SJSA1 (cell line): ENCODE measurements around the gene HSPG2. TPM values are rescaled to one million over a fixed set of nuclear protein-coding genes. Genes with fewer than 3 reads are reported as not detected.

Source experiments
- DNase-seq, 2 experiments: peaks; one replicate each; pipeline ENCODE4 v3.0.0-alpha.2; 2015 to 2020; ENCODE audit warnings: low spot score in 2 of 2, low read depth in 1 of 2
- H3K27ac ChIP-seq: fragments of 250-450 bp; sonication (Bioruptor Pico); 2 replicates; pipeline ENCODE4 v1.5.1; 2020; ENCODE audit warnings: mild to moderate bottlenecking, moderate library complexity
- H3K27me3 ChIP-seq: fragments of 250-450 bp; sonication (Bioruptor Pico); replicated peaks from 2 replicates; pipeline ENCODE4 v1.5.1; 2020; ENCODE audit warnings: mild to moderate bottlenecking, moderate library complexity
- H3K36me3 ChIP-seq: fragments of 250-450 bp; sonication (Bioruptor Pico); 2 replicates; pipeline ENCODE4 v1.5.1; 2020; ENCODE audit warnings: mild to moderate bottlenecking
- H3K4me1 ChIP-seq: fragments of 250-450 bp; sonication (Bioruptor Pico); replicated peaks from 2 replicates; pipeline ENCODE4 v1.6.1; 2021; ENCODE audit warnings: mild to moderate bottlenecking
- H3K4me3 ChIP-seq: fragments of 250-450 bp; sonication (Bioruptor Pico); 2 replicates; pipeline ENCODE4 v1.5.1; 2020; ENCODE audit warnings: mild to moderate bottlenecking
- H3K9me3 ChIP-seq: fragments of 250-450 bp; sonication (Bioruptor Pico); replicated peaks from 2 replicates; pipeline ENCODE4 v1.5.1; 2020; ENCODE audit warnings: mild to moderate bottlenecking
- total RNA-seq: library from RNA; depleted of rRNA; stranded (reverse); fragments of >200 nt; shearing (Covaris generic); gene quantifications from 2 replicates; pipeline ENCODE4 v1.2.3, GENCODE V29; 2014

HSPG2 gene
- total RNA-seq, 1 experiment from 2014 or later, result 62.3 TPM

- Histone ChIP-seq H3K36me3 (peaks cover 84% of the 10 kb centered on the region), H3K27me3 (no peaks in the 10 kb centered on the region), H3K4me1 (no peaks in the 10 kb centered on the region), H3K4me3 (no peak overlapping the region), H3K27ac (no peak overlapping the region), H3K9me3 (no peaks in the 10 kb centered on the region)
- DNase-seq, result no peak
Measured at GRCh38 chr1:21852282-21853130, 84.6 kb downstream of the HSPG2 start.

- Histone ChIP-seq H3K9me3 (no peaks in the 10 kb centered on the region), H3K4me1 (no peaks in the 10 kb centered on the region), H3K36me3 (peaks cover 82% of the 10 kb centered on the region), H3K4me3 (no peak overlapping the region), H3K27ac (no peak overlapping the region), H3K27me3 (no peaks in the 10 kb centered on the region)
- DNase-seq, result no peak
Measured at GRCh38 chr1:21851430-21852250, 85.5 kb downstream of the HSPG2 start.

GRCh38 chr1:21849909-21850576, 87.1 kb downstream of the HSPG2 start:
- Histone ChIP-seq H3K9me3 (no peaks in the 10 kb centered on the region), H3K27me3 (no peaks in the 10 kb centered on the region), H3K36me3 (peaks cover 81% of the 10 kb centered on the region), H3K4me3 (no peak overlapping the region), H3K27ac (no peak overlapping the region), H3K4me1 (no peaks in the 10 kb centered on the region)
- no peak for DNase-seq

GRCh38 chr1:21848524-21849174, 88.5 kb downstream of the HSPG2 start:
- no peaks in the 10 kb centered on the region for H3K4me1 ChIP-seq
- no peak overlapping the region for H3K27ac ChIP-seq
- no peaks in the 10 kb centered on the region for H3K27me3 ChIP-seq
- no peak for DNase-seq
- H3K36me3 ChIP-seq, result peaks cover 80% of the 10 kb centered on the region
- no peaks in the 10 kb centered on the region for H3K9me3 ChIP-seq
- no peak overlapping the region for H3K4me3 ChIP-seq

- peaks cover 83% of the 10 kb centered on the region for H3K36me3 ChIP-seq
Measured at GRCh38 chr1:21847223-21848205, 89.6 kb downstream of the HSPG2 start.

GRCh38 chr1:21845646-21846641, 91.2 kb downstream of the HSPG2 start:
- no peak overlapping the region for H3K4me3 ChIP-seq
- H3K27ac ChIP-seq, result no peak overlapping the region
- H3K9me3 ChIP-seq, result no peaks in the 10 kb centered on the region
- DNase-seq, result no peak
- H3K27me3 ChIP-seq, result no peaks in the 10 kb centered on the region
- H3K36me3 ChIP-seq, result peaks cover 84% of the 10 kb centered on the region
- H3K4me1 ChIP-seq, result no peaks in the 10 kb centered on the region

More at GRCh38 chr1:21847223-21848205, 89.6 kb downstream of the HSPG2 start:
- DNase-seq, result no peak
- H3K4me1 ChIP-seq, result no peaks in the 10 kb centered on the region
- H3K27ac ChIP-seq, result no peak overlapping the region
- H3K27me3 ChIP-seq, result no peaks in the 10 kb centered on the region
- H3K9me3 ChIP-seq, result no peaks in the 10 kb centered on the region
- no peak overlapping the region for H3K4me3 ChIP-seq

GRCh38 chr1:21843996-21844395, 93.1 kb downstream of the HSPG2 start:
- H3K27me3 ChIP-seq, result no peaks in the 10 kb centered on the region
- H3K4me3 ChIP-seq, result no peak overlapping the region
- no peaks in the 10 kb centered on the region for H3K4me1 ChIP-seq
- DNase-seq, result no peak
- no peak overlapping the region for H3K27ac ChIP-seq
- H3K9me3 ChIP-seq, result no peaks in the 10 kb centered on the region
- peaks cover 91% of the 10 kb centered on the region for H3K36me3 ChIP-seq

GRCh38 chr1:21843208-21843607, 93.9 kb downstream of the HSPG2 start:
- Histone ChIP-seq H3K27me3 (no peaks in the 10 kb centered on the region), H3K4me1 (no peaks in the 10 kb centered on the region), H3K4me3 (no peak overlapping the region), H3K27ac (no peak overlapping the region), H3K9me3 (no peaks in the 10 kb centered on the region), H3K36me3 (peaks cover 91% of the 10 kb centered on the region)
- no peak for DNase-seq

- no peak for DNase-seq
- Histone ChIP-seq H3K27ac (no peak overlapping the region), H3K36me3 (peaks cover 89% of the 10 kb centered on the region), H3K4me3 (no peak overlapping the region), H3K4me1 (no peaks in the 10 kb centered on the region), H3K27me3 (no peaks in the 10 kb centered on the region), H3K9me3 (no peaks in the 10 kb centered on the region)
Measured at GRCh38 chr1:21842606-21843162, 94.4 kb downstream of the HSPG2 start.

GRCh38 chr1:21841852-21842466, 95.2 kb downstream of the HSPG2 start:
- H3K4me1 ChIP-seq, result no peaks in the 10 kb centered on the region
- H3K36me3 ChIP-seq, result peaks cover 89% of the 10 kb centered on the region
- H3K27me3 ChIP-seq, result no peaks in the 10 kb centered on the region
- no peak overlapping the region for H3K27ac ChIP-seq
- no peak for DNase-seq
- H3K4me3 ChIP-seq, result no peak overlapping the region
- H3K9me3 ChIP-seq, result no peaks in the 10 kb centered on the region

GRCh38 chr1:21840981-21841380, 96.1 kb downstream of the HSPG2 start:
- H3K36me3 ChIP-seq, result peaks cover 91% of the 10 kb centered on the region
- H3K4me3 ChIP-seq, result no peak overlapping the region
- no peaks in the 10 kb centered on the region for H3K27me3 ChIP-seq
- H3K27ac ChIP-seq, result no peak overlapping the region
- H3K9me3 ChIP-seq, result no peaks in the 10 kb centered on the region
- H3K4me1 ChIP-seq, result no peaks in the 10 kb centered on the region
- no peak for DNase-seq
